HG02798 (cell line): ENCODE measurements around the gene SDR42E2.
"Not testable (repeated sequence)": the region's sequence is repeated elsewhere in the genome, so short reads cannot be mapped to it uniquely, and the experiment has no call there.

ENCODE experiments used
- ATAC-seq: cut with Tn5 transposase; IDR thresholded peaks from one replicate; pipeline ENCODE4 v1.9.1; 2021; ENCODE audit warnings: mild to moderate bottlenecking; ENCODE audit not compliant: unreplicated experiment, poor library complexity

SDR42E2 gene

DNA sequence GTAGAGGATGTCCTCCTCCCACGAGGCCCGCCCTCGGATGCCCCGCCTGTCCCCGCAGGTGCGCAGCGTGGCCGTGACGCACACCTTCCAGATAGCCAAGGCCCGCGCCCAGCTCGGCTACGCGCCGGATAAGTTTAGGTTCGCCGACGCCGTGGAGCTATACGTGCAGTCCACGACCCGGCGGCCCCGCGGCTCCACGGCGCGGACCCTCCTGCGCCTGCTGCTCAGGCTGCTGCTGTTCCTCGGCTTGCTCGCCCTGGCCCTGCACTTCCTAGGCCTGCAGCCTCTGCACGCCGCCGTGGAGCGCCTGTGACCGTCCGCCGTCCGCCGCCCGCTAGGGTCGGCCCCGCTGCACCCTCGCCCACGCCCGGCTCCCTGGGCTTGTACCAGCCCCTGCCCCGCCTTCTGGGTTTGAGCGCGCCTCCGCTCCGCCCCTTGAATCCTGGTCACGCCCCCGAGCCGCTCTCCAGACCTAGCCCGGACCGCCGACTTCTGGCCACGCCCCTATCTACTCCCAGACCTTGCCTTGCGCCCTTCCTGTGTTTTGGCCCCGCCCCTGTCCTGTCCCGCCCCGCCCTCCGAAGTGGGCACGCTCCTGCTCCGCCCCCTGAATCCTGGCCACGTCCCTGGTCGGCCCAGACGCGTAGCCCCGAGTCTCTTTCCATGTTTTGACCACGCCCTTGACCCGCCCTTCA is 27.9 kb downstream of the SDR42E2 start:
- peak; percentile 70 for ATAC-seq

DNA sequence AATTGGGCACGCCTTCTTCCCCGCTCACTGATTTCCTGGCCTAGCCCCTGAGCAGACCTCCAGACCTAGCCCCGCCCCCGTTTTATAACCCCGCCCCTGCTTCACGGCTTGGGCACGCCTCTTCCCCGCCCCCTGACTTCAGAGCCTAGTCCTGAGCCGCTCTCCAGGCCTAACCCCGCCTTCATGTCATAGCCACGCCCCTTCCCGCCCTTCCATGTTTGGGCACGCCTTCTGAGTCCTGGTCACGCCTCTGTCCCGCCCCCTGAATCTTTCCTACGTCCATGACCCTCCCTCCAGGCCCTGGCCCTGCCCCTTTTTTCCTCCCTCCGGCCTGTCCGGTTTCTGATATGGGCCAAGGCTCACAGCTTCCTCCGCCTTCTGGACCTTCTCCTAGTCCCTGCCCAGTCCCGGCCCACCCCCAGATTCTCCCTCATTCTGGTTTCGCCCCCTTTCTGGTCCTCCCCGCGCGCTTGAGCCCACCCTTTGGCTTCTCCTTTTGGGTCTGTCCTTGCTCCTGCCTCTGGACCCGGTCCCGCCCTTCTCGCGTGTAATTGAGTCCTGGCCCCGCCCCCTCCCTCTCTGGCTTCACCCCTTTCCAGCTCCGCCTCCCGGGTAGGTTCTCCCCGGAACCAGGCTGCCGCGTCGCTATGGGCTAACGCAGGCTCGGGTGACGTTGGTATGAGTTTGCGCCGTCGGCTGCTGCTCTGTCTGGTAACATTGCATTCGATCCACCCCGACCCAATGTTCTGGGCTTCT is 28.6 kb downstream of the SDR42E2 start:
- peak; percentile 56 for ATAC-seq

- no peak for ATAC-seq
These were observed 29.4 kb downstream of the SDR42E2 start for GRCh38 chr16:22191532-22192260.

GRCh38 chr16:22192261-22193062 is 30.2 kb downstream of the SDR42E2 start:
- ATAC-seq, result peak; percentile 17

- ATAC-seq, result no peak
These were observed 30.7 kb downstream of the SDR42E2 start for GRCh38 chr16:22193063-22193411.

DNA sequence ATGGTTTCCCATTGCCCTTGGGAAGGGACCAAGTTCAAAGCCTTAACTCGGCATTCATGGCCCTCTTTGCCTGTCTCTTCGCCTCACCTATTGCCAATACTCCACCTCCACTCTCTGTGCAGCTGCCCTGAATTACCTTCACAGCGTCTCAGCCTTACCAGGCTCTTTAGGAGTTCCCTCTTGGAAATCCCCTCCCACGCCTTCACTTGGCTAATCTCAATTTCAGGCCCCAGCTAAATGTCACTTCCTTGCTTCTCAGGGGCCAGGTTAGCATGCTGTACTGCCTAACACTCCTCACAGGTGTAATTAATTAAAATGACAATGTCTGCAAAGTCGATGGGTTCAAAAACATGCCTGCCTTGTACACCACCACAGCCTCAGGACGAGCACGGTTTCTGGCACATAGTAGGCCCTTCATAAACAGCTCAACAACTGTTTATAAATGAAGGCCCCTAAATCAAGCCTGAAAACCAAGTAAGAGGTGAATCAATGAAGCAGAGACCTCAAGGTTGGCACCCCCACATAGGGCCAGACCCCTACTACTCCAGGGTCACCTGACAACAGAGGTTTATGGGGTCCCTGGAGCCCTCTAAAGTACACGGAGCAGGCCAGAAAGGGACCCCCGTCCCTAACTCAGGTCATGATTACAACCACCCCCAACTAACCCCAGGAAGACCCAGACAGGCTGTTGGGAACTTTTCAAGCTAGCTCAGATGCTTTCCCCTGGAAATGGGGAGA is 32.6 kb downstream of the SDR42E2 start:
- no peak for ATAC-seq

GRCh38 chr16:22195445-22195694 is 33.1 kb downstream of the SDR42E2 start:
- ATAC-seq, result no peak

DNA sequence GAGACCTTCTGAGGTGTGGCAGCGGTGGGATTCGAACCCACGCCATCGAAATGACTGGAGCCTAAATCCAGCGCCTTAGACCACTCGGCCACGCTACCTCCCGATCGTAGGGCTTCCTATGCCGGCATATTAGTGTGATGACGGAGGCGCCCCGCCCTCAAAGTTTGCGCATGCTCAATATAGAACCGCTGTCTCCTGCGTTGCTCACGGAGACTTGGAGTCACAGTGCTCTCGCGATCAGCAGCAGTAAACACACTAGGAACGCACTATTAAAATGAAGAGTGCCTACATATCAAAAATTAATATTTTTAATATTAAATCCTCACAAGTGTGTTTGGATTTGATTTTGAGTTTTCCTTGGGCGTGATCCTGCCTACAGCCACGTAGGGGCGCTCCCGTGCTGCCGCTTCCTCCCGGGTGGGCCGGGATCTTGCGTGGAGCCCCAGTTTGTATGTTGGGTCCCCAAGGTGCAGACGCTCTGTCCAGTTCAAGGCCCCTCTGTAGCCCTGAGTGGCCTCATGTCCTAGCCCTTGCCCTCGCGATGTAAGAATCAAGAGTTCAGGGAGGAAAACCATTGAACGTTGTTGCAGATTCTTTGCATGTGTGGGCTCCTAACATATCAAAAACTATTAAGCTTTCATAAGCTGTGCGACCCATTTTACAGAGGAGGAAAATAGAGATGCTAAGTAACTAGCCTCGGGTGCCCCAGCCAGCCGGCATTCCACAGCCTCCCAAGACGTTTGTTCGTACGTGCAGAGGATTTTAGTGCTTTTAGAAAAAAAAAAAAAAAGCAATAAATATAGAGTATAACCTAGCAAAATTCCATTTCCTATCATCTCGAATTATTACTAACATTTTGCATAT is 33.6 kb downstream of the SDR42E2 start:
- ATAC-seq, result peak; percentile 26

- ATAC-seq, result not testable (repeated sequence)
These were observed 34.4 kb downstream of the SDR42E2 start for GRCh38 chr16:22196559-22197168.

DNA sequence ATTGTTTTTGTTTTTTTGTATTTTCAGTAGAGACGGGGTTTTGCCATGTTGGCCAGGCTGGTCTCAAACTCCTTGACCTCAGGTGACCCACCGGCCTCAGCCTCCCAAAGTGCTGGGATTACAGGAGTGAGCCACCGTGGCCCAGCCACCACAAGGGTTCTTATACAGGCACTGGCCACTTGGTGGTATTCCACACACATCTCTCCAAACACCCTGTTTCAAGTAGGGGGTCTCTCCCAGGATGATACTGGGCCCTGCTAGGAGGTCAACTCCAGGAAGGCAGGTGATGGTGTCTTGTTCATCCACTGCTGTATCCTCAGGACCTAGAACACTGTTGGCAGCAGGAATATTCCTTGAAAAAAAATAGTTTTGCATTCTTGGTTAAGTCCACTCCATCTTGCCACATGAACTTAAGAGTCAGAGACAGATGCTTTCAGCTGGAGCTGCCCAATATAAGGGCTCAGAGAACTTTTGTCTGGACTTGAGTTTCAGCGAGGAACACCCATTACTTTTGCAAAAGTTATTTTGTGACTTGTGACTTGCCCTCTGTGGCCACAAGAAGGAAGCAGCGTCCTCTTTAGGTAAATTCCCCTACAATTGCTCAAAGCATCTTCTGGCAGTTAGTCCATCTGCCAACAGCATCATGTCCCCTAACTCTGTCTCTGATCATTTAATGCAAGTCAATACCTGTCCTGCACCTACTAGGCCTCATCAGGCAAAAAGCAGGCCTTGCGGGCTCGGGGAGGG is 36.4 kb downstream of the SDR42E2 start:
- no peak for ATAC-seq

DNA sequence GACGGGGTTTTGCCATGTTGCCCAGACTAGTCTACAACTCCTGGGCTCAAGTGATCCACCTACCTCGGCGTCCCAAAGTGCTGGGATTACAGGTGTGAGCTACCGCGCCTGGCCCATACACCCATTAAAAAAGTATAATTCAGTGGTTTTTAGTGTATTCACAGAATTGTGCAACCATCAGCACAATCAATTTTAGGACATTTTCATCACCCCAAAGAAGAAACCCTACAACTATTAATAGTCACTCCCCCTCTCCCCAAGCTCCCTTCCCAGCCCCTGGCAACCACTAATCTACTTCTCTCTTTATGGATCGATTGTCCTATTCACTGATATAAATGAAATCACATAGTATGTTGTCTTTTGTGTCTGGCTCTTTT is 39.9 kb downstream of the SDR42E2 start:
- ATAC-seq, result no peak

- no peak for ATAC-seq
These were observed 40.8 kb downstream of the SDR42E2 start for GRCh38 chr16:22203091-22203490.

DNA sequence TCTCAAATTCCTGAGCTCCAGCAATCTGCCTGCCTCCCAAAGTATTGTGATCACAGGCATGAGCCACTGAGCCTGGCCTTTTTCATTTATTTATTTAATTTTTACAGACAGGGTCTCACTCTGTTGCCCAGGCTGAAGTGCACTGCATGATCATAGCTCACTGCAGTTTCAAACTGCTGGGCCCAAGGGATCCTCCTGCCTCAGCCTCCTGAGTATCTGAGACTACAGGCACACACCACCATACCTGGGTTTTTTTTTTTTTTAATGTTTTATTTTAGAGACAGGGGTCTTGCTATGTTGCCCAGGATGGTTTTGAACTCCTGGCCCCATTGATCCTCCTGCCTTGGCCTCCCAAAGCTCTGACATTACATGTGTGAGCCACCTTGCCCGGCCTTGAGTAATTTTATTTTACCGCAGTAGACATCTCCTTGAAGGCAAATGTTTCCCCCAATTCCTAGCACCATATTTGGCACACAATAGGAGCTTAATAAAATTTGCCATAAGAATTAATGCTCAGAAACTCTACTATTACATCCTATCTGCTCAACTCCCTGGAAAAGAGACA is 41.9 kb downstream of the SDR42E2 start:
- no peak for ATAC-seq

GRCh38 chr16:22205577-22206012 is 43.3 kb downstream of the SDR42E2 start:
- no peak for ATAC-seq

- ATAC-seq, result peak; percentile 91
These were observed 43.9 kb downstream of the SDR42E2 start, which contains the start of gene EEF2K for GRCh38 chr16:22206013-22206841. Gene EEF2K (plus strand): TSS chr16:22206278. CDS start chr16:22225730, 19,452 bp downstream.

GRCh38 chr16:22206842-22207714 is 44.8 kb downstream of the SDR42E2 start:
- ATAC-seq, result peak; percentile 48
